HG03469 (cell line): Measurements from ENCODE around the gene SLIT3.

ENCODE experiments used
- ATAC-seq: cut with Tn5 transposase; IDR thresholded peaks from one replicate; pipeline ENCODE4 v1.9.1; 2021; ENCODE audit warnings: mild to moderate bottlenecking, moderate library complexity, moderate number of reproducible peaks; ENCODE audit not compliant: unreplicated experiment

Gene SLIT3

DNA sequence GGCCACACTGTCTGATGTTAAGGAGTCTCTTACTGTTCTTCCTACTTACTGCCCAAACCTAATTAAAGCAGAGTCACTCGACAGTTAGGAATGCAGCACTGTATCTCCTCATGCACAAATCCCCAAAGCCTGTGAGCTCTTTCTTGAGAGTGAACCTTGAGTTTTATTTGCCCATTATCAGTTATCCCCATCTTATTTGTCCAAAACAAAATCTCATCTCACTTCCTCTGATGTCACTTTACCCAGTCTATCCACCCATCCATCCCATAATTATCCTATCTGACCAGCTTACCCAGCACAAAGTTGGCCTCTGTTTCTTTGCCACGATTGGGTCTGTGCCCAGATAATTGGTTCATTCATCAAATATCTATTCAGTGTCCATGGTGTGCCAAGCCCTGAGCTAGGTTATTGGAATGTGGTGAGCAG is 250.8 kb downstream of the SLIT3 start:
- no peak for ATAC-seq

- ATAC-seq: no peak
These were observed 251.2 kb downstream of the SLIT3 start for GRCh38 chr5:169049712-169050111.

GRCh38 chr5:169048181-169049125 is 252.5 kb downstream of the SLIT3 start:
- no peak for ATAC-seq

DNA sequence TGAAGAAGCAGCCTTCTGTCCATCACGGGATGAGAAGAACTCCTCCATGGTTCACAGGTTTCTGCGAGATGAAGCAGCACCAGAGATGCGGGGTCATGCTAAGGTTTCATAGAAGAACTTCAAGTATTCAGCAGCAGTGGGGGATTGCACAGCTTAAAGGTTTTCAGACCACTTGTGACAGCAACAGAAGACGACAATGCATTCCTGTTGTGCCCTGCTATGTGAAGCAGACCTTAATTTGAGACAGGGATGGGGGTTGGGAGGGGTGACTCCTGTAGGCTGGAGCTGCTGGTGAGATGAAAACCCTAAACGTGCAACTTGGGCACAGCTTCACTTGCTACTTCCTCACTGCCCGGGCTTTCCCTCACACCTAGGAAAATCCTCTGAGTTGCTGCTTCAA is 256.0 kb downstream of the SLIT3 start:
- no peak for ATAC-seq

- no peak for ATAC-seq
These were observed 259.8 kb downstream of the SLIT3 start for GRCh38 chr5:169041180-169041579.

GRCh38 chr5:169039592-169039991 is 261.3 kb downstream of the SLIT3 start:
- no peak for ATAC-seq

DNA sequence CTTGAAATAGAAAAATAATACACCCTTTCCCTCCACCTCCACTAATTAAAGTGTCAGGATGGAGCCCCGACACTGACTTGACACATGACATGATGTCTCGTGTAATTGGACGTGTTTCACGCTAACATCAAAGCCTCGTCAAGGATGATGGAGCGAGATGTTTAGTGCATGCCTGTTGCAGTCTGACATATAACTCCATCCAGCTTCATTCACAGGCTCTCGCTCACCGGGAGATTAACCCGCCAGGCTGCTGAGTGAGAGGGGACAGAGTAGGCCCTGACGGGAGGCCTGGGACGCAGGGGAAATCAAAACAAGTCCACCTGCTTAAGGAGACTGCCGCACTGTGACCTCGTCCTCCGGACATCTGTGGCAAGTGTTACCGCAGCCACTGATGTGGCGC is 263.5 kb downstream of the SLIT3 start:
- ATAC-seq: no peak

GRCh38 chr5:169036079-169036805 is 264.7 kb downstream of the SLIT3 start:
- no peak for ATAC-seq

GRCh38 chr5:169029661-169030274 is 271.2 kb downstream of the SLIT3 start:
- no peak for ATAC-seq

DNA sequence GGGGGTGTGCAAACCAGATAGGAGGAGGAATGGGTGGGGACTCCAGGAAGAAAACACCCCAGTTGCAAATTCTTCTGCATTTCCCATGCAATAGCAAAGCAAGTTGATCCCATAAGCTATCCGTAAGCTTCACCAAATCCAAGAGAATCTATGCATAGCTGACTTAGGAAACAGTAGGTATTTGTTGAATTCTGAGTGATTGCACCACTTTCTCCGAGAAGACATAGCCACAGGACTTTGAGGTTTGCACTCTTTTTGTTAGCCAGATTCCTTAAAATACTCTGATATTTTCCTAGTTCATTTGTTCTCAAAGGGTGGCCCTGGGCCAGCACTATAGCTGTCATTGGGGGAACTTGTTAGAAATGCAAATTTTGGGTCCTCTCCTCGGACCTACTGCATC is 271.9 kb downstream of the SLIT3 start:
- no peak for ATAC-seq

- ATAC-seq: no peak
These were observed 273.4 kb downstream of the SLIT3 start for GRCh38 chr5:169027501-169028061.

DNA sequence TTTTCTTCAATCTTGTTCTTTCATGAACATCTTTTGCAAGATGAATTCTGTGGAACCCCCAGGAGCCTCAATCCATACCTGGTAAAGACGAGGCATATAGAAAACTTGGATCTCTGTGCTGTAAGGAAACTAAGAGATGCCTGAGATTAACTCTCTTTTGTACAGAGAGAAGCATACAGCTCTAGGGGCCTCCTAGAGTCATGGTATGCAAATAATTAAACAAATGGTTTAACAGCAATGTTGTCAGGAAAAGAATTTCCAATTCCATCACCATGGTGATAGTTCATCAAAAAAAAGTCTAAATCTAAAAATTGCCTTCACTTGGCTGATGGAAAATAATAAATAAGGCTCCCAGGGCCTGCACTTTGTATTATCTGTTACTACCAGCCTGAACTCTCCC is 275.4 kb downstream of the SLIT3 start:
- no peak for ATAC-seq

DNA sequence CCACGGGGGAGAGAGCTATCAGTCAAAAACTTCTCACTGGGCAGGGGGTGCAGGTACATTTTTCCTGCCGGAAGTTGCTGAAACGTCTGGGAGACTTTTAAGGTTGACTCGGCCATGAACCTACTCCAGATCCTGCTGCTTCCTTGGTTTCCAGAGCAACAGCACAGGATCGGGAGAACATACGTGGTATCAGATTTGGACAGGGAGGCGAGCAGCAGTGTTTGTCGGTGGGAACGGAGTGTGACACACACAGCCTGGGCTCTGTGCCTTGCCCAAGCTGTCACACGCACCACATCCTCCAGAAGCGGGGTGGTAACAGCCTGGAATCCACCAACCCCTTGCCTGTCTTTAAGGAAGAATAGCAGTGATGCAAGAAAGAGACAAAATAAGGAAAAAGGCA is 276.5 kb downstream of the SLIT3 start:
- ATAC-seq: no peak

DNA sequence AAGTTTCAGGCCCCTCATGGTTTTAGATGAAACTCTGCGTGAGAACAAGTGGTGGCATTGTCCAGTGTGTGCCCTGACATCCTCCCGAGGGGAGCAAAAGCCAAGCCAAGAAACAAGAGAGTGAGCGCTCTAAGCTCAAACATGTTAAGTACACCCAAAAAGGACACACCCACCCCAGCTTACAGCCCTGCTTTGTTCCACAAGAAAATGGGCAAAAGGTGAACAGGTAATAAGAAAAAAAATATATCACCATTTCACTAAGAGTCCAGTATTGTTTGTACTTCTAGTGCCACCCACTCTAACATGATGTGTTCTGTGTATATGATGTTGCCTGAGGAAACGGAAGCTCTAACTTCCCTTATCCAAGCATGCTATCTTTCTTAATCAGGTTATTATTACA is 278.2 kb downstream of the SLIT3 start:
- ATAC-seq: no peak

- ATAC-seq: no peak
These were observed 280.8 kb downstream of the SLIT3 start for GRCh38 chr5:169020102-169020501.

DNA sequence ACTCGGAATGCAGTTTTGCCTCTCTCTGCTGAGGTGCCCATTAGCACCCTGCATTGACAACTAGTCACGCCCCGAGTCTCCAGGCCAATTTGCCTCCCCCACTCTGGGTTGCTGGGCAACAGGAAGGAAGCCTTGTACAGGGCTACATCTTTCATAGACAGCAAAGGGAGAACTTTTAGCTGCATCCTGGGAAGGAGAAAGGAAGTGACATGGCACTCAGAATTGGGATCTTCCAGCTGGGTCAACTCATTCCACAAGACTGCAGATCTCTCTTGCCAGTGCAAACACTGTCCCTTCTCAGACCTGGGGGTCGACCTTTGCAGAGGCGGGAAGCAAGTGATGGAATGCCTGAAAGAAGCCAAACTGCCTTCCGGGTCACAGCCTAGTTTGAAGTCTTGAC is 282.0 kb downstream of the SLIT3 start:
- no peak for ATAC-seq

DNA sequence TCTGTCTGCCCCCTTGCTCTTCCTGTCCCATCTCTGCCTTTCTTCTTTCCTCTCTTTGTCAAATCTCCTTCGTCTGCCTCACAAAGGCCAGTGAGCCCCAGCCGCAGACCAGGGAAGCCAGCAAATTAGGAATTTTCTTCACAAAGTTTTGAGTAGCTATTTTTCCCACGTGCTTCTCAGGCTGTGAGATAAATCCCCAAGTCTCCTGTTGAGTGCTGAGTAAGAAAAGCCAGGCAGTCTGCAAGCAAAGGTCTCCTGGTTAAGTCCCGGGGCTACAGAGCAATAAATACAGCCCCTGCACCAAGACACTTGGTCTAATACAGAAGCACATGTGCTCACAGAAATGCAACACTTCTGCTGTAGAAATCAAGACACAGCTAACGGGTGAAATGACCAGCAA is 284.9 kb downstream of the SLIT3 start:
- ATAC-seq: no peak

GRCh38 chr5:169013846-169014245 is 287.1 kb downstream of the SLIT3 start:
- ATAC-seq: no peak

DNA sequence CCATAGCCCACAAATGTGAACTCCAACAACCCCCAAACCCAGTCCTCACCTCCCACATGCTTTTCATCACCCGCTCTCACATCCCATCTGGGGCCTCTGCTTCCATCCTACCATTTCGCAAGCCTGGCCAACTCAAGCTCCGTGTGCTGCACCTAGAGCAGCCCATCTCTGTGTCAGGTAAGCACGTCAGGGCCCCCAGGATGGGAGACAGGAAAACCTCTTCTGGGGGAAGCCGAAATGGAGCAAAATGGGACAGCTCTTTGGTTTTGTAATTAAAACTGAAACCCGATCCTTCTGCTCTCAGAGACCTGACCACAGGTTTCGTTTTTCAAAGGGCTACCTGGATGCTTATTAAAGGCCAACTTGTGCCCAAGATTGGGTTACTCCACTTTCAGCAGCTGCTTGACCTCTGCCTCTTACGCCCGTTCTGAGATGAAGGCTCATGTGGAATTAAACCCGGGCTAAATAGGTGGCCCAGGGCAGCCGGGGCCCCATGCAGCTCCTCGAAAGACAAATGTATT is 287.7 kb downstream of the SLIT3 start:
- ATAC-seq: no peak

DNA sequence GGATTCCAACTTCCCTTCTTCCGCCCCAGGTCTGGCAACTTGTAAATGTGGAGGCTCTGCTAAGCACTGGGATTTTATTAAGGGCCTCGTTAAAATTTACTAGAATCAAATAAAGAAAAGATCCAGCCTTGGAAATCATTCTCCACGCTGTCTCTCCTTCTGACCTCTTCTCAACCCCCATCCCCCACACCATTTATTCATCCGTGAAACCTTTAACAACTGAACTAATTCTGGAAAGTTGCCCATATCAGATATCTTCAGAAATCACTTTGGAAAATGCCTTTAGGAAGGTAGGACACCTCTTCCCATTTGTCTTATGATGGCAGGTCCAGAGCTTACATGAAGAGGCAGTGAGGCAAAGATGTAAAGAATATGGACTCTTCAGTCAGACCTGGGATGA is 288.5 kb downstream of the SLIT3 start:
- no peak for ATAC-seq

DNA sequence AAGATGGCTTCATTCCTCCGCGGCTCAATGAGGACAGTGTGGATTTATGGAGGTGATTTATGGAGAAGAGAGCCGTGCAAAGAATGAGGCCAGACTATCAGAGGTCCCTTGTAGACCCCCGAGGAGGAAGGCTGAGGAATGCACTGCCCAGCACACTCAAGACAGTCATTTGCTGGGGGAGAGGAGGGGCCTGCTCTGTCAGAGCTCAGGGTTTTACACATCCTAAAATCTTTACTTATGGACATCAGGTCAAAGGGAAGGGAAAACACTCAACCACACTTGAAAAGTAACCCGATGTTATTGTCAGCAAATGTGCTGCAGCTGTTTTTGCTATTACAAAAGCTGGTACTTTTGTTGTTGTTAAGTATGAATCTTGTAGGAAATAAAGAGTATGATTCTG is 289.5 kb downstream of the SLIT3 start:
- no peak for ATAC-seq
